ENCODE results near the gene TRIM71. TPM values are rescaled to one million over a fixed set of nuclear protein-coding genes. Genes with fewer than 3 reads are reported as not detected.

TRIM71 gene
- total and polyA plus RNA-seq, 9 donors: 0.05 to 0.43 (median 0.07) TPM; not detected in 4

DNA sequence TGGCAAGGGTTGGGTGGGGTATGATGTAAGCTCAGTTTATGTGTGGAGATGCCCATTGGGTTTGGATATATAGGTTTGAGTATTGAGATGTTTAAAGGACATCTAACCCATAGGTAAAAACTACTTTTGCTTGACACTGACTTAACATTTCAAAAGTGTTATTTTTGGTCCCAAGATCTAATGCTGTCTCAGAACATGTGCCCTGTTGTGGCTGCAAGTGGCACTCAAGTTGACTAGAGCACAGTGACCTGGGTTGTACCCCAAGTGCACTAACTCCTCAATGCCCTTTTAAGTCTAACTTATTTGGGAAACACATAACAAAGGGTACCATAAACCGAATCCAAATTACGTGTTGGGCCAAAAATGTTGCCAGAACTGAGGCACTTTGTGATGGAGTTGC lies 77.2 kb downstream of the TRIM71 start:
- H3K9me3 ChIP-seq: no peaks in the 10 kb centered on the region
- H3K36me3 ChIP-seq: no peaks in the 10 kb centered on the region
- 75 to 87% (median 82%) methylated on average over 2 of the region's 2 CpGs for WGBS, 3 donors
- no peaks in the 10 kb centered on the region for H3K4me1 ChIP-seq (ENCODE audit: insufficient read depth)
- no peaks in the 10 kb centered on the region for H3K27me3 ChIP-seq
- TF ChIP-seq, protein P1, sequence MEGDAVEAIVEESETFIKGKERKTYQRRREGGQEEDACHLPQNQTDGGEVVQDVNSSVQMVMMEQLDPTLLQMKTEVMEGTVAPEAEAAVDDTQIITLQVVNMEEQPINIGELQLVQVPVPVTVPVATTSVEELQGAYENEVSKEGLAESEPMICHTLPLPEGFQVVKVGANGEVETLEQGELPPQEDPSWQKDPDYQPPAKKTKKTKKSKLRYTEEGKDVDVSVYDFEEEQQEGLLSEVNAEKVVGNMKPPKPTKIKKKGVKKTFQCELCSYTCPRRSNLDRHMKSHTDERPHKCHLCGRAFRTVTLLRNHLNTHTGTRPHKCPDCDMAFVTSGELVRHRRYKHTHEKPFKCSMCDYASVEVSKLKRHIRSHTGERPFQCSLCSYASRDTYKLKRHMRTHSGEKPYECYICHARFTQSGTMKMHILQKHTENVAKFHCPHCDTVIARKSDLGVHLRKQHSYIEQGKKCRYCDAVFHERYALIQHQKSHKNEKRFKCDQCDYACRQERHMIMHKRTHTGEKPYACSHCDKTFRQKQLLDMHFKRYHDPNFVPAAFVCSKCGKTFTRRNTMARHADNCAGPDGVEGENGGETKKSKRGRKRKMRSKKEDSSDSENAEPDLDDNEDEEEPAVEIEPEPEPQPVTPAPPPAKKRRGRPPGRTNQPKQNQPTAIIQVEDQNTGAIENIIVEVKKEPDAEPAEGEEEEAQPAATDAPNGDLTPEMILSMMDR (IDR thresholded peaks at IDR 0.05): no peak
- TF ChIP-seq POLR2A (IDR thresholded peaks at IDR 0.05) (no peak), EP300 (IDR thresholded peaks at IDR 0.05) (no peak)
- no peak for DNase-seq
- H3K27ac ChIP-seq: no peak overlapping the region
- intact Hi-C loops (cut with DNase I): no loop called here
- H3K4me3 ChIP-seq: no peak overlapping the region

DNA sequence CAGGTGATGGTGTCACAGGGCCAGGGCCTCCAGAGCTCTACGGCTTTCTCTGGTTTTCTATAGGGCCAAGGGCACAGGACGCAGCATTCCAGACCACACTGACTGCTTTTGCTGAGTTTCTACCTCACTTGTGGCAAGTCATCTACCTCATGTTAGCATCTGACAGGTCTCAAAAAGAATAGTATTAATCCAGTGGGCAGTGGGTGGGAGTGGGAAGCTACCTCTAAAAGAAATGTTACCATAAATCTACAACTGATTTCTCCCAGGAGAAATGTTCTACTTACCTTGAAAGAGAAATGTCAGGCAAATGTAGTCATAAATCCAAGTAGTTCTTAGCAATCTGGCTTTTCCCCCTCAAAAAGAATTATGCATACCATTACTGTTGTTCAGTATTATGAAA lies 77.9 kb downstream of the TRIM71 start:
- H3K4me1 ChIP-seq (ENCODE audit: insufficient read depth): no peaks in the 10 kb centered on the region
- no peaks in the 10 kb centered on the region for H3K36me3 ChIP-seq
- intact Hi-C loops (cut with DNase I): no loop called here
- DNase-seq: no peak
- no peak overlapping the region for H3K4me3 ChIP-seq
- no peak overlapping the region for H3K27ac ChIP-seq
- 87 to 92% (median 87%) methylated on average over 2 of the region's 2 CpGs for WGBS, 3 donors
- TF ChIP-seq POLR2A (IDR thresholded peaks at IDR 0.05): no peak
- TF ChIP-seq, protein P1 (IDR thresholded peaks at IDR 0.05): no peak
- TF ChIP-seq EP300 (IDR thresholded peaks at IDR 0.05): no peak
- no peaks in the 10 kb centered on the region for H3K27me3 ChIP-seq
- H3K9me3 ChIP-seq: no peaks in the 10 kb centered on the region

DNA sequence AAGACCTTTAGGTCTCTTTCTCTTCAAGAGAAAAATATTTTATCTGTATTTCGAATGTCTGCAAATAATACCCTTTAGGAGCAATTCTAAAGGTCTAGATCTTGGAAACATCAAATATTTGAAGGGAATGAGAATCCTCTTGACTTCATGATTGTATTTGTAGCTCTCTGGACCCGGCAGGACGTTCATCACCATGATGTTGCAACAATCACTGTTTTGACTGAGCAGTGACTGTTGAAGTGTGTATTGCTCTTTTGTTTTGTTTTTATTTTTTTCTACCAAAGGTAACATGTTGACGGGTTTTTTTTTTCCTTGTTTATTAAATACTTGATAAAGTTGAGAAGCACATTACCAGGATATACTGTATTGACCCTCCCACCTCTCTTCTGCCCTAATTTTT lies 78.3 kb downstream of the TRIM71 start:
- no peak for TF ChIP-seq POLR2A (IDR thresholded peaks at IDR 0.05)
- TF ChIP-seq, protein P1 (IDR thresholded peaks at IDR 0.05): no peak

DNA sequence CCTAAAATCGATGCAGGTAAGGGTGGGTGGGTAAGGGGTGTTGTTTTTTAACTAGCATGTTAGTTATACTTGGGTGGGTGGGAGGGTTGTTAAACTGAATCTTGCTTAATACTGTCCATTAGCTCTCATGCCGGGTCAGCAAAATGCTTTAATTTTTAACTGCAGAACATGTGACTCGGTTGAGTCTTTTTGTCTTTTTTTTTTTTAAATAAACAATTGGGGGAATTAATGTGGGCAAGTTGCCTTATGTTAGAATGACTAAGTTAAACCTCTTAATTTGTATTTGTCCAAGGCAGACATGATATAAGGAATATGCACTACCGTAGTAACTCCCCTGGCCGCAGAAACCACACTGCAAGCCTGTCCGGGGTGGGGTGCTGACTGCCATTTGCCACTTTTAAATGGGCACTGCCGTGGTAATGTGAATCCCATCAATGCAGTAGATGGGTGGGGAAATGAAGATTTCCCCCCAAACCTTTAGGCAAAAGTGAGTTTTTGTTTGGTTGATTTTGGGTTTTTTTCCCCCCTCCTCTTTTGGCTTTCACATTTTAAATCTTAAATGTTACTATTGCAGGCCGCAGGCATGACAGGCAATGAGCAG lies 79.3 kb downstream of the TRIM71 start:
- H3K36me3 ChIP-seq: no peaks in the 10 kb centered on the region
- no peaks in the 10 kb centered on the region for H3K27me3 ChIP-seq
- DNase-seq: no peak
- TF ChIP-seq, protein P1 (IDR thresholded peaks at IDR 0.05): no peak
- no peak for TF ChIP-seq EP300 (IDR thresholded peaks at IDR 0.05)
- no peak for TF ChIP-seq POLR2A (IDR thresholded peaks at IDR 0.05)
- no peaks in the 10 kb centered on the region for H3K4me1 ChIP-seq (ENCODE audit: insufficient read depth)
- H3K9me3 ChIP-seq: no peaks in the 10 kb centered on the region
- WGBS, 3 donors: 88 to 94% (median 90%) methylated on average over 8 of the region's 8 CpGs
- H3K4me3 ChIP-seq: no peak overlapping the region
- no peak overlapping the region for H3K27ac ChIP-seq
- intact Hi-C loops (cut with DNase I): no loop called here

More for the DNA sequence above, 78.3 kb downstream of the TRIM71 start:
- intact Hi-C loops (cut with DNase I): no loop called here
- Histone ChIP-seq H3K27ac (no peak overlapping the region), H3K36me3 (no peaks in the 10 kb centered on the region), H3K4me1 (ENCODE audit: insufficient read depth) (no peaks in the 10 kb centered on the region), H3K4me3 (no peak overlapping the region), H3K27me3 (no peaks in the 10 kb centered on the region), H3K9me3 (no peaks in the 10 kb centered on the region)
- no peak for DNase-seq
- WGBS, 3 donors: 80 to 85% (median 82%) methylated on average over 4 of the region's 4 CpGs
